PC-9 (cell line): ENCODE results near the gene NEIL1. TPM values are rescaled to one million over a fixed set of nuclear protein-coding genes. Genes with fewer than 3 reads are reported as not detected.

Experiments
- BruUV-seq: library from RNA; stranded (reverse); fragments of 400-500 nt; replicated peaks from 2 replicates; lab custom pipeline; 2021; lab: Mats Ljungman, UMichigan
- CTCF ChIA-PET: fragments of 300-600 bp; sonication (Branson Sonifier 250); formaldehyde crosslinking; loops from one replicate; lab custom pipeline; 2022; ENCODE audit warnings: antibody characterized with exemption; lab: Charles Lee
- POLR2A ChIA-PET: fragments of 300-600 bp; sonication (Branson Sonifier 250); formaldehyde crosslinking; loops from one replicate; lab custom pipeline; 2022; ENCODE audit warnings: antibody characterized with exemption; ENCODE audit not compliant: unreplicated experiment; lab: Charles Lee
- DNase-seq, 2 experiments: peaks; one replicate each; pipeline versions ENCODE4 v3.0.0 to v3.0.0-alpha.2; 2015 to 2022; ENCODE audit warnings: mixed read lengths in 1 of 2
- H2AFZ ChIP-seq: fragments of 200-600 bp; sonication (generic); 2 replicates; pipeline ENCODE4 v1.8.1; 2017; ENCODE audit warnings: antibody characterized with exemption
- H3F3A ChIP-seq: fragments of 200-600 bp; sonication (generic); 2 replicates; pipeline ENCODE4 v1.8.1; 2017; ENCODE audit warnings: antibody characterized with exemption, mild to moderate bottlenecking, low read depth; ENCODE audit not compliant: insufficient read depth
- H3K27ac ChIP-seq: fragments of 200-600 bp; sonication (generic); 2 replicates; pipeline ENCODE4 v1.6.1; 2016; ENCODE audit warnings: mixed run types
- H3K27me3 ChIP-seq: fragments of 200-600 bp; sonication (generic); 2 replicates; pipeline ENCODE4 v1.6.1; 2016; ENCODE audit warnings: low read depth, mixed run types; ENCODE audit not compliant: insufficient read depth
- H3K36me3 ChIP-seq: fragments of 200-600 bp; sonication (generic); 2 replicates; pipeline ENCODE4 v1.6.1; 2016; ENCODE audit warnings: low read depth, mixed run types
- H3K4me1 ChIP-seq: fragments of 200-600 bp; sonication (generic); replicated peaks from 2 replicates; pipeline ENCODE4 v1.6.1; 2016; ENCODE audit warnings: mixed run types; ENCODE audit not compliant: insufficient read depth
- H3K4me2 ChIP-seq: fragments of 200-600 bp; sonication (generic); 2 replicates; pipeline ENCODE4 v1.6.1; 2017; ENCODE audit warnings: mixed run types
- H3K4me3 ChIP-seq: fragments of 200-600 bp; sonication (generic); 2 replicates; pipeline ENCODE4 v1.6.1; 2016; ENCODE audit warnings: mixed run types
- H3K79me2 ChIP-seq: fragments of 200-600 bp; sonication (generic); 2 replicates; pipeline ENCODE4 v1.6.1; 2017; ENCODE audit warnings: low read depth, mixed run types
- H3K9me2 ChIP-seq: fragments of 200-600 bp; sonication (generic); 2 replicates; pipeline ENCODE4 v1.8.1; 2017; ENCODE audit warnings: mild to moderate bottlenecking; ENCODE audit not compliant: insufficient read depth
- H3K9me3 ChIP-seq: fragments of 200-600 bp; sonication (generic); 2 replicates; pipeline ENCODE4 v1.8.1; 2016; ENCODE audit warnings: low read depth; ENCODE audit not compliant: insufficient read depth
- H4K20me1 ChIP-seq: fragments of 200-600 bp; sonication (generic); 2 replicates; pipeline ENCODE4 v1.8.1; 2017; ENCODE audit not compliant: insufficient read depth
- EZH2 ChIP-seq: fragments of 200-600 bp; sonication (generic); IDR thresholded peaks from 2 replicates; pipeline ENCODE4 v1.8.0; 2017; ENCODE audit warnings: antibody characterized with exemption, low read depth
- intact Hi-C: fragments of 100-400 bp; cut with micrococcal nuclease; formaldehyde crosslinking; loops from one replicate; pipeline ENCODE4 v1.10.0; 2022; ENCODE audit not compliant: unreplicated experiment
- total RNA-seq: library from RNA; stranded (reverse); gene quantifications from 2 replicates; pipeline ENCODE4 v1.2.3, GENCODE V29; 2021
- TF ChIP-seq, protein P1 (sequence below): fragments of 200-600 bp; sonication (generic); conservative IDR thresholded peaks from 2 replicates; pipeline ENCODE4 v1.6.1; 2017; ENCODE audit warnings: mixed run types, antibody characterized with exemption, mild to moderate bottlenecking, moderate library complexity

NEIL1 gene
- total RNA-seq, 1 experiment from 2014 or later: 21.3 TPM

DNA sequence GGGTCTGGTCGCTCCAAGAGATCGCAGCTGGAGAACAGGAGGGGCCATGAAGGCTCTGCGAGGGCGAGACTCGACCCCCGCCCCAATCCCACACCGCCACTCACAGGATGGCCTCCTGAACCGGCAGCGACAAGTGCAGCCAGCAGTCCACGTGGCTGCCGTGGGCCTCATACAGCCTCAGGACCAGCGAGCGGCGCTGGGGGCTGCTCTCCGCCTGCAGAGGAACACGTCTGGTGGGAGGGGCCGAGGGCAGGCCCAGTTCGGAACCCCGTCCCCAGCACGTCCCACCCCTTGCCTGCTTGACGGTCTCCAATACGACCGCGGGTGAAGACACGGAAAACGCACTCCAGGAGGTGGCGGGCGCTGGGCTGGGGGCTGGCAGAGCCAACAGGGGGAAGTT is 9.2 kb downstream of the NEIL1 start:
- TF ChIP-seq, protein P1, sequence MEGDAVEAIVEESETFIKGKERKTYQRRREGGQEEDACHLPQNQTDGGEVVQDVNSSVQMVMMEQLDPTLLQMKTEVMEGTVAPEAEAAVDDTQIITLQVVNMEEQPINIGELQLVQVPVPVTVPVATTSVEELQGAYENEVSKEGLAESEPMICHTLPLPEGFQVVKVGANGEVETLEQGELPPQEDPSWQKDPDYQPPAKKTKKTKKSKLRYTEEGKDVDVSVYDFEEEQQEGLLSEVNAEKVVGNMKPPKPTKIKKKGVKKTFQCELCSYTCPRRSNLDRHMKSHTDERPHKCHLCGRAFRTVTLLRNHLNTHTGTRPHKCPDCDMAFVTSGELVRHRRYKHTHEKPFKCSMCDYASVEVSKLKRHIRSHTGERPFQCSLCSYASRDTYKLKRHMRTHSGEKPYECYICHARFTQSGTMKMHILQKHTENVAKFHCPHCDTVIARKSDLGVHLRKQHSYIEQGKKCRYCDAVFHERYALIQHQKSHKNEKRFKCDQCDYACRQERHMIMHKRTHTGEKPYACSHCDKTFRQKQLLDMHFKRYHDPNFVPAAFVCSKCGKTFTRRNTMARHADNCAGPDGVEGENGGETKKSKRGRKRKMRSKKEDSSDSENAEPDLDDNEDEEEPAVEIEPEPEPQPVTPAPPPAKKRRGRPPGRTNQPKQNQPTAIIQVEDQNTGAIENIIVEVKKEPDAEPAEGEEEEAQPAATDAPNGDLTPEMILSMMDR: no peak
- TF ChIP-seq EZH2: no peak
- H3K4me3 ChIP-seq: no peak overlapping the region
- H3K9me2 ChIP-seq: no peaks in the 10 kb centered on the region
- H3K4me2 ChIP-seq: no peak overlapping the region
- H3K36me3 ChIP-seq: no peaks in the 10 kb centered on the region
- no peak for DNase-seq
- H4K20me1 ChIP-seq: no peaks in the 10 kb centered on the region
- H3K27me3 ChIP-seq: no peaks in the 10 kb centered on the region
- CTCF ChIA-PET: no interaction called here
- H3F3A ChIP-seq: no peaks in the 10 kb centered on the region
- POLR2A ChIA-PET: no interaction called here
- no peaks in the 10 kb centered on the region for H3K79me2 ChIP-seq
- no peaks in the 10 kb centered on the region for H3K9me3 ChIP-seq
- H3K27ac ChIP-seq: no peak overlapping the region
- H3K4me1 ChIP-seq: no peaks in the 10 kb centered on the region
- BruUV-seq: no TSS peak
- H2AFZ ChIP-seq: no peak overlapping the region
- intact Hi-C loops: no loop called here

DNA sequence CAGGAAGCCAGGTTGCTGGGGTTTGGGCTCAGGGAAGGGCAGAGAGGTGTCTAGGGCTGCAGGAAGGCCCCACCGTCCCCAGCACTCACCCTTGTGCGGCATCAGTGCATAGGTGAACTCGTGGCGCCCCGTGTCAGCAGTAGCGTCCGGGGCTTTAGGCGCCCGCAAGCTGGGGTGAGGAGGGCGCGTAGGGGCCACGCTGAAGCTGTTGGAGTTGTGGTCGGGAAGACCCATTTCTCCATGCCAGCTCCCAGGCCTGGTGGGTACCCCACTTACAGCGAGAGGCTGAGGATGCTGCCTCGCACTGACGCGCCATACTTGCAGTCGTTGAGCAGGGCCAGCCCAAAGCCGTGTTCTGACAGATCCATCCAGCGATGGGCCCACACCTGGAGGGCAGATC is 9.7 kb downstream of the NEIL1 start:
- H2AFZ ChIP-seq: no peak overlapping the region
- POLR2A ChIA-PET: no interaction called here
- intact Hi-C loops: no loop called here
- no peaks in the 10 kb centered on the region for H3F3A ChIP-seq
- H3K79me2 ChIP-seq: no peaks in the 10 kb centered on the region
- CTCF ChIA-PET: no interaction called here
- H3K4me1 ChIP-seq: no peaks in the 10 kb centered on the region
- no TSS peak for BruUV-seq
- no peak overlapping the region for H3K27ac ChIP-seq
- H3K9me2 ChIP-seq: no peaks in the 10 kb centered on the region
- H3K9me3 ChIP-seq: no peaks in the 10 kb centered on the region
- no peak overlapping the region for H3K4me2 ChIP-seq
- H3K4me3 ChIP-seq: no peak overlapping the region
- no peaks in the 10 kb centered on the region for H3K36me3 ChIP-seq
- no peak for DNase-seq
- no peaks in the 10 kb centered on the region for H3K27me3 ChIP-seq
- TF ChIP-seq, protein P1: no peak
- TF ChIP-seq EZH2: no peak
- no peaks in the 10 kb centered on the region for H4K20me1 ChIP-seq

DNA sequence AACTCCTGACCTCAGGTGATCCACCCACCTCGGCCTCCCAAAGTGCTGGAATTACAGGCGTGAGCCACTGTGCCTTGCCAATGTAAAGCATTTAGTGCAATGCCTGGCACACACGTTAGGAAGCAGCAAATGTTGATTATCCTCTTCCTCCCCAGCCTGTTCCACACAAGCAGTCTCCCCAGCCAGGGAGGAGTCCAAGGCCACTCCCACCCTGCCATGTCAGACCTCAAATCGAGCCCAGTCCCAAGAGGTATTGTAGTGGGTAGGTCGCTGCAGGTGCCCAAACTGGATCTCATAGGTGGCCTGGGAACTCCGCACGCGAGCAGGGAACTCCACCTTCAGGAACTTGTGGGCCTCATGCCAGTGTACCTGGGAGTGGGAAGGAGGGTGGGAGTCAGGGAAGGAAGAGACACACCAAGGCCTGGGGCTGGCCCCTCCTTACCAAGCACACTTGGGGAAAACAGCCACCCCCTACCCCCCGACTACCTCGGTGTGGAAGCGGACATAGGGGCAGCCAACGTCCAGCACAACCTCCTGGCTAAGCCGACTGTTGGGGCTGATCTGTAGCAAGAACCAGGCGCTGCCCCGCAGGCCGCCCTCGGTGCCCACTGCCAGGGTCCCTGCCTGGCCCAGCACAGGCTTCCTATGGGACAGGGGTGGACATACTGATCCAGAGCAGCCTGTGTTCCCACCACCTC is 11.3 kb downstream of the NEIL1 start:
- no peak overlapping the region for H3K27ac ChIP-seq
- intact Hi-C loops: no loop called here
- POLR2A ChIA-PET: no interaction called here
- no peaks in the 10 kb centered on the region for H3K79me2 ChIP-seq
- no peaks in the 10 kb centered on the region for H3F3A ChIP-seq
- no peak for DNase-seq
- H3K4me1 ChIP-seq: no peaks in the 10 kb centered on the region
- TF ChIP-seq, protein P1: no peak
- no peak for TF ChIP-seq EZH2
- H3K9me2 ChIP-seq: no peaks in the 10 kb centered on the region
- H3K27me3 ChIP-seq: no peaks in the 10 kb centered on the region
- no peaks in the 10 kb centered on the region for H3K36me3 ChIP-seq
- H3K4me3 ChIP-seq: no peak overlapping the region
- no TSS peak for BruUV-seq
- no peaks in the 10 kb centered on the region for H3K9me3 ChIP-seq
- H4K20me1 ChIP-seq: no peaks in the 10 kb centered on the region
- CTCF ChIA-PET: no interaction called here
- no peak overlapping the region for H2AFZ ChIP-seq
- no peak overlapping the region for H3K4me2 ChIP-seq
